Activated naive CD8-positive, alpha-beta T cell treated with anti-CD3 and anti-CD28 coated beads for 36 hours (primary cell): ENCODE data around the gene CD55. TPM values are rescaled to one million over a fixed set of nuclear protein-coding genes. Genes with fewer than 3 reads are reported as not detected.

ENCODE experiments used
- DNase-seq: peaks from one replicate; pipeline ENCODE4 v3.0.0; 2021
- H3K27ac Mint-ChIP-seq: one replicate; pipeline ENCODE4 v1.8.0; 2022; ENCODE audit warnings: mild to moderate bottlenecking, moderate library complexity, mixed read lengths
- H3K27me3 Mint-ChIP-seq: one replicate; pipeline ENCODE4 v1.8.0; 2022; ENCODE audit warnings: mild to moderate bottlenecking, mixed read lengths
- H3K36me3 Mint-ChIP-seq: one replicate; pipeline ENCODE4 v1.8.0; 2021; ENCODE audit warnings: mild to moderate bottlenecking, mixed read lengths
- H3K4me1 Mint-ChIP-seq: one replicate; pipeline ENCODE4 v1.8.0; 2021; ENCODE audit warnings: mixed read lengths
- H3K4me3 Mint-ChIP-seq: one replicate; pipeline ENCODE4 v1.8.0; 2022; ENCODE audit warnings: mild to moderate bottlenecking, moderate library complexity, mixed read lengths
- H3K9me3 Mint-ChIP-seq: one replicate; pipeline ENCODE4 v1.8.0; 2022; ENCODE audit warnings: mixed read lengths
- total RNA-seq, 2 experiments: library from RNA; stranded (reverse); gene quantifications; one replicate each; pipeline ENCODE4 v1.2.3, GENCODE V29; 2021

CD55 gene
- total RNA-seq, 2 experiments from 2014 or later: 84.0 to 84.1 TPM

- H3K4me3 Mint-ChIP-seq: no peak overlapping the region
- H3K36me3 Mint-ChIP-seq: peaks cover 8% of the 10 kb centered on the region
- peaks cover 15% of the 10 kb centered on the region for H3K4me1 Mint-ChIP-seq
- peaks cover 8% of the 10 kb centered on the region for H3K9me3 Mint-ChIP-seq
- no peaks in the 10 kb centered on the region for H3K27me3 Mint-ChIP-seq
- H3K27ac Mint-ChIP-seq: no peak overlapping the region
- DNase-seq: no peak
Measured at GRCh38 chr1:207298186-207298585, 23.3 kb upstream of the CD55 start.

GRCh38 chr1:207298636-207299398, 22.7 kb upstream of the CD55 start:
- Mint-ChIP-seq H3K27me3 (no peaks in the 10 kb centered on the region), H3K36me3 (peaks cover 8% of the 10 kb centered on the region), H3K4me1 (peaks cover 15% of the 10 kb centered on the region), H3K4me3 (no peak overlapping the region), H3K27ac (no peak overlapping the region), H3K9me3 (peaks cover 8% of the 10 kb centered on the region)
- no peak for DNase-seq

- Mint-ChIP-seq H3K27ac (no peak overlapping the region), H3K36me3 (peaks cover 8% of the 10 kb centered on the region), H3K4me1 (peaks cover 15% of the 10 kb centered on the region), H3K4me3 (no peak overlapping the region), H3K27me3 (no peaks in the 10 kb centered on the region), H3K9me3 (peaks cover 10% of the 10 kb centered on the region)
- no peak for DNase-seq
Measured at GRCh38 chr1:207300970-207301369, 20.5 kb upstream of the CD55 start.

- no peak for DNase-seq
- peaks cover 8% of the 10 kb centered on the region for H3K36me3 Mint-ChIP-seq
- no peak overlapping the region for H3K27ac Mint-ChIP-seq
- H3K4me3 Mint-ChIP-seq: no peak overlapping the region
- H3K27me3 Mint-ChIP-seq: no peaks in the 10 kb centered on the region
- peaks cover 13% of the 10 kb centered on the region for H3K4me1 Mint-ChIP-seq
- peaks cover 10% of the 10 kb centered on the region for H3K9me3 Mint-ChIP-seq
Measured at GRCh38 chr1:207302618-207303393, 18.7 kb upstream of the CD55 start.

GRCh38 chr1:207304710-207305488, 16.6 kb upstream of the CD55 start:
- H3K27ac Mint-ChIP-seq: no peak overlapping the region
- no peak overlapping the region for H3K4me3 Mint-ChIP-seq
- no peak for DNase-seq
- peaks cover 20% of the 10 kb centered on the region for H3K4me1 Mint-ChIP-seq
- H3K36me3 Mint-ChIP-seq: peaks cover 8% of the 10 kb centered on the region
- H3K9me3 Mint-ChIP-seq: peaks cover 10% of the 10 kb centered on the region
- H3K27me3 Mint-ChIP-seq: no peaks in the 10 kb centered on the region

- H3K4me3 Mint-ChIP-seq: no peak overlapping the region
- peaks cover 8% of the 10 kb centered on the region for H3K36me3 Mint-ChIP-seq
- peaks cover 10% of the 10 kb centered on the region for H3K9me3 Mint-ChIP-seq
- peaks cover 23% of the 10 kb centered on the region for H3K4me1 Mint-ChIP-seq
- H3K27me3 Mint-ChIP-seq: no peaks in the 10 kb centered on the region
- no peak overlapping the region for H3K27ac Mint-ChIP-seq
- no peak for DNase-seq
Measured at GRCh38 chr1:207305489-207305873, 16.0 kb upstream of the CD55 start.

GRCh38 chr1:207306023-207306422, 15.5 kb upstream of the CD55 start:
- Mint-ChIP-seq H3K27ac (no peak overlapping the region), H3K36me3 (peaks cover 8% of the 10 kb centered on the region), H3K27me3 (no peaks in the 10 kb centered on the region), H3K4me3 (no peak overlapping the region), H3K4me1 (peaks cover 23% of the 10 kb centered on the region), H3K9me3 (peaks cover 10% of the 10 kb centered on the region)
- no peak for DNase-seq

- H3K27me3 Mint-ChIP-seq: no peaks in the 10 kb centered on the region
- peaks cover 10% of the 10 kb centered on the region for H3K9me3 Mint-ChIP-seq
- H3K36me3 Mint-ChIP-seq: peaks cover 8% of the 10 kb centered on the region
- peaks cover 23% of the 10 kb centered on the region for H3K4me1 Mint-ChIP-seq
- DNase-seq: no peak
- H3K27ac Mint-ChIP-seq: no peak overlapping the region
- no peak overlapping the region for H3K4me3 Mint-ChIP-seq
Measured at GRCh38 chr1:207306603-207307002, 14.9 kb upstream of the CD55 start.

- no peaks in the 10 kb centered on the region for H3K36me3 Mint-ChIP-seq
- no peak for DNase-seq
- H3K27ac Mint-ChIP-seq: peak overlapping the region; percentile 54
- H3K4me3 Mint-ChIP-seq: no peak overlapping the region
- H3K27me3 Mint-ChIP-seq: no peaks in the 10 kb centered on the region
- H3K4me1 Mint-ChIP-seq: peaks cover 15% of the 10 kb centered on the region
- H3K9me3 Mint-ChIP-seq: peaks cover 2% of the 10 kb centered on the region
Measured at GRCh38 chr1:207308451-207309190, 12.9 kb upstream of the CD55 start.

GRCh38 chr1:207309745-207310273, 11.7 kb upstream of the CD55 start:
- H3K9me3 Mint-ChIP-seq: no peaks in the 10 kb centered on the region
- no peaks in the 10 kb centered on the region for H3K36me3 Mint-ChIP-seq
- H3K27ac Mint-ChIP-seq: peak overlapping the region; percentile 71
- H3K4me3 Mint-ChIP-seq: peak overlapping the region; percentile 54
- no peak for DNase-seq
- H3K4me1 Mint-ChIP-seq: peaks cover 18% of the 10 kb centered on the region
- no peaks in the 10 kb centered on the region for H3K27me3 Mint-ChIP-seq

GRCh38 chr1:207311888-207312603, 9.4 kb upstream of the CD55 start:
- no peaks in the 10 kb centered on the region for H3K27me3 Mint-ChIP-seq
- no peaks in the 10 kb centered on the region for H3K36me3 Mint-ChIP-seq
- no peaks in the 10 kb centered on the region for H3K9me3 Mint-ChIP-seq
- no peak overlapping the region for H3K27ac Mint-ChIP-seq
- no peak overlapping the region for H3K4me3 Mint-ChIP-seq
- peaks cover 20% of the 10 kb centered on the region for H3K4me1 Mint-ChIP-seq
- DNase-seq: no peak

- Mint-ChIP-seq H3K9me3 (no peaks in the 10 kb centered on the region), H3K27me3 (no peaks in the 10 kb centered on the region), H3K36me3 (no peaks in the 10 kb centered on the region), H3K27ac (no peak overlapping the region), H3K4me3 (no peak overlapping the region), H3K4me1 (peaks cover 22% of the 10 kb centered on the region)
- no peak for DNase-seq
Measured at GRCh38 chr1:207312604-207312920, 8.9 kb upstream of the CD55 start.

- DNase-seq: no peak
- Mint-ChIP-seq H3K27ac (no peak overlapping the region), H3K9me3 (no peaks in the 10 kb centered on the region), H3K4me3 (no peak overlapping the region), H3K36me3 (no peaks in the 10 kb centered on the region), H3K27me3 (no peaks in the 10 kb centered on the region), H3K4me1 (peaks cover 22% of the 10 kb centered on the region)
Measured at GRCh38 chr1:207313131-207313530, 8.3 kb upstream of the CD55 start.

- H3K4me3 Mint-ChIP-seq: no peak overlapping the region
- H3K27me3 Mint-ChIP-seq: no peaks in the 10 kb centered on the region
- no peak overlapping the region for H3K27ac Mint-ChIP-seq
- H3K36me3 Mint-ChIP-seq: no peaks in the 10 kb centered on the region
- DNase-seq: no peak
- H3K9me3 Mint-ChIP-seq: no peaks in the 10 kb centered on the region
- H3K4me1 Mint-ChIP-seq: peaks cover 12% of the 10 kb centered on the region
Measured at GRCh38 chr1:207314816-207315215, 6.7 kb upstream of the CD55 start.
